C4-2B (cell line): ENCODE results near the gene TUNAR.

Experiments
- H3K27ac ChIP-seq: fragments of 450-650 bp; 2 replicates; pipeline ENCODE4 v1.5.1; 2017
- CTCF ChIP-seq: fragments of 450-650 bp; conservative IDR thresholded peaks from 2 replicates; pipeline ENCODE4 v1.5.1; 2017; ENCODE audit warnings: mild to moderate bottlenecking
- ZFX ChIP-seq: fragments of 450-650 bp; IDR thresholded peaks from 2 replicates; pipeline ENCODE4 v1.6.1; 2017

TUNAR gene

DNA sequence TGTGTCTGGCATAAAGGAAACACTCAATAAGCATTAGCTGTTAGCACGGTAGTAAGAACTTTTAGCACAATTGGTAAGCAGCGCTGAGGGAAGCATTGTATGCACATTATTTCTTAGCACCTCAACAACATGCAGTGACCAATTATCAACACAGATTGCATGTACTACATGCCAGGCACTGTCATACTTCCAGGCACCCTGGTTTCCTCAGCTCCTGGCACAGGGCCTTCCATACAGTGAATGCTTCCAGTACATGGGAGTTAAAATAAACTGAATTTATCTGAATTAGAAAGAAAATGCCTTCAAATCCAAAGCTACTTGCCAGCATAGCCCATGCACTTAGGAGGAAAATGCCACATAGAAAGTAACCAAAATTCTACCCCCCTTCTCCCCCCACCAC lies 59.4 kb downstream of the TUNAR start:
- no peak overlapping the region for H3K27ac ChIP-seq
- no peak for TF ChIP-seq CTCF
- no peak for TF ChIP-seq ZFX

DNA sequence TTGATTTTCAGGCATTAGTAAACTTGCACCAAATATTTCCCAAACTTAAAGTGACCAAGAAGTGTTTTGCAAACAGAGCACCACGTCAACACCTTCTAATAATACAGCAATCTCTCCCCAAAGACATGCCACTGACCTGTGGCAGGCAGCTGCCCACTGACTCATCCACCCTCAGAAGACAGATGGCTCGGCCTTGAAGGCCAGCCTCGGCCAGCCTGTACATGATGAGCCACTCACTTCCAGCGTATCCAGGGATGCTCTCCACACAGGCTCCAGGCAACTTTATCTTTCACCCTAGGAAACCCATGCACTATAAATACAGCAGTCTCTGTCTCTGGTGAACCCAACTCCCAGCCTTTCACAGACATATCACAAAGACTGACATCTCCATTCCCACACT lies 62.7 kb downstream of the TUNAR start:
- no peak overlapping the region for H3K27ac ChIP-seq
- TF ChIP-seq ZFX (no peak), CTCF (no peak)

DNA sequence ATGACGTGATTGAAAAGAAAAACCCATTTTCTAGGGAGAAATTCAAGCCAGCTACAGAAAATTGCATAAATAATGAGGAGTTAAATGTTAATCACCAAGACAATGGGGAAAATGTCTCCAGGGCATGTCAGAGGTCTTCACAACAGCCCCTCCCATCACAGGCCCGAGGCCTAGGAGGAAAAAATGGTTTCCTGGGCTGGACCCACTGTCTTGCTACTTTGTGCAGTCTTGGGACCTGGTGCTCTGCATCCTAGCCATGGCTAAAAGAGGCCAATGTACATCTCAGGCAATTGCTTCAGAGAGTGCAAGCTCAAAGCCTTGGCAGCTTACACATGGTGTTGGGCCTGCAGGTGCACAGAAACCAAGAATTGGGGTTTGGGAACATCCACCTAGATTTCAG lies 65.3 kb downstream of the TUNAR start:
- TF ChIP-seq ZFX = no peak
- no peak for TF ChIP-seq CTCF

DNA sequence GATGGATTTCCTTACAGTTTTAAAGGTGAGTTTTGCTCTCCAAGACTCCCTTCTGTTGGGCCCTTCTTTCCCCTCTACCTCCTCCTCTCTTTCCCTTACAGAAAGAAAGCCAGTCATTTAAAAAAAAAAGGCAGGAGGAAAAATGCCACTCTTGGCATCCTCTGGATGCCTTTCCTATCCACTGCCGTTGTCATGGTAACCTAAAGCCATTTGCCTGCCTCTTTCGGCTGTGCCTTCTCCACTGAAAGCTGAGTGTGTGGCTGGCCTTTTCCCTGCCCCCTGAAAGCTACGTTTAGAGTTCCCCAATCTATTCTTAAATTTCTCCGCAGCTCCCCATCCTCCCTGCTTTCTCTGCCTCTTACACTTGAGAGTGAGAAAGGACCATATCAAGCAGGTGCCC lies 67.1 kb downstream of the TUNAR start:
- TF ChIP-seq ZFX (no peak), CTCF (no peak)
- H3K27ac ChIP-seq = no peak overlapping the region

More for the DNA sequence above, 65.3 kb downstream of the TUNAR start:
- no peak overlapping the region for H3K27ac ChIP-seq

DNA sequence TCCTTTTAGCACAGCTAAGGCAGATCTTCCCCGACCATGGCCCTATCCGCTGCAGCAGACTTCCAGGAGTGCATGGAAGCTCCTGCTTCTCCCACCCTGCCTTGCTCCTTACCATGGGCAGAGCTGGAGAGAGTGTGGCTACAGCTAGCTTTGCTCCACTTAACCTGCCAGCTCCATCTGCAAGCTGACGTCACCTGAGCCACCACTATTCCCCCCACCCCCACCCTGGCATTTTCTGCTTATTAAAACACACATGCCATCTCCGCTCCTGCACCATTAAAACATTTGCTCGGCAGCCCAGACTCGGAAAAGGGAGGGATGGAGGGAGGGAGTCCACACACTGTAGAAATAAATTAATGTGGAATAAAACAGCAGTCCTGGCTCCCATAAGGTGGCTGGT lies 67.8 kb downstream of the TUNAR start:
- no peak overlapping the region for H3K27ac ChIP-seq
- TF ChIP-seq CTCF (no peak), ZFX (no peak)

GRCh38 chr14:95946867-95947266 lies 70.2 kb downstream of the TUNAR start:
- no peak for TF ChIP-seq CTCF
- no peak for TF ChIP-seq ZFX
- H3K27ac ChIP-seq = no peak overlapping the region

DNA sequence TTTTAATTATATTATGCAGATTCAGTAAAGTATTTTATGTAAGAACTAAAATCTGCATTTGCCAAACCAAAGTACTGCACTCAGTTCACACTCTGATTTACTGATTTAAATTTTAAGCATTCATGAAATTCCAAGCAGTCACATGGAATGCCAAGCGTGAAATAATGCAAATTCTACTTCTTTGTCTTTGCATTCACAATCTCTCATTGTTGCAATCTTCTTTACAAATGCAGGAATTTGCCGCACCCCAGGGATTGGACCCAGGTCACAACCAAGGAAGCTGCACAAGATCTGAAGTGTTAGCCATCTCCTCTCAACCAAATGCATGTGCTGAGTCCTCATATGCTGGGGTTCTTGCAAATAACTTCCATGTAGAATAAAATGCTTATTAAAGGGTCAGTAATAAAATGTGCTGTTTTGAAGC lies 71.9 kb downstream of the TUNAR start:
- no peak overlapping the region for H3K27ac ChIP-seq
- no peak for TF ChIP-seq ZFX

GRCh38 chr14:95951359-95951758 lies 74.7 kb downstream of the TUNAR start:
- TF ChIP-seq ZFX (no peak), CTCF (no peak)
- no peak overlapping the region for H3K27ac ChIP-seq
